Skeletal muscle tissue (tissue), 4 donors: Measurements from ENCODE around the gene DUSP7. TPM values are rescaled to one million over a fixed set of nuclear protein-coding genes. Genes with fewer than 3 reads are reported as not detected.

ENCODE experiments used
- H3K27ac ChIP-seq: one replicate; pipeline ENCODE4 v1.7.0; 2013; ENCODE audit warnings: mild to moderate bottlenecking, low read depth, low read length, inconsistent platforms
- H3K27me3 ChIP-seq, 3 donors: one replicate each; pipeline ENCODE4 v1.7.0; 2013; ENCODE audit warnings: low read length in 3 of 3; ENCODE audit not compliant: control insufficient read depth in 3 of 3, insufficient read depth in 3 of 3
- H3K36me3 ChIP-seq, 3 donors: one replicate each; pipeline ENCODE4 v1.7.0; 2013; ENCODE audit warnings: low read length in 3 of 3; ENCODE audit not compliant: control insufficient read depth in 3 of 3, insufficient read depth in 3 of 3
- H3K4me1 ChIP-seq, 3 donors: one replicate each; pipeline ENCODE4 v1.7.0; 2013; ENCODE audit warnings: low read length in 3 of 3, mild to moderate bottlenecking in 3 of 3; ENCODE audit not compliant: control insufficient read depth in 3 of 3, insufficient read depth in 3 of 3
- H3K4me3 ChIP-seq, 3 donors: one replicate each; pipeline ENCODE4 v1.7.0; 2013; ENCODE audit warnings: low read length in 3 of 3
- H3K9ac ChIP-seq, 3 donors: one replicate each; pipeline ENCODE4 v1.7.0; 2013; ENCODE audit warnings: low read length in 3 of 3, mild to moderate bottlenecking in 3 of 3, moderate library complexity in 2 of 3, low read depth in 1 of 3
- H3K9me3 ChIP-seq, 3 donors: one replicate each; pipeline ENCODE4 v1.7.0; 2013; ENCODE audit warnings: low read length in 3 of 3; ENCODE audit not compliant: control insufficient read depth in 3 of 3
- total RNA-seq: library from RNA; depleted of rRNA; stranded (reverse); fragments of >200 nt; gene quantifications from one replicate; pipeline ENCODE4 v1.2.3, GENCODE V29; 2014
- donor health status: Osteomylitis.

The DUSP7 gene
- total RNA-seq, 1 donor from 2014 or later = 5.2 TPM

GRCh38 chr3:52068055-52068571, 11.7 kb upstream of the DUSP7 start:
- Histone ChIP-seq H3K9me3 (no peaks in the 10 kb centered on the region), H3K9ac (peak overlapping the region in 1 of 3 donors; percentile 25), H3K36me3 (no peaks in the 10 kb centered on the region), H3K27ac (no peak overlapping the region), H3K4me1 (peaks cover 23 to 35% (median 26%) of the 10 kb centered on the region in 3 donors), H3K27me3 (no peaks in the 10 kb centered on the region), H3K4me3 (no peak overlapping the region)

- Histone ChIP-seq H3K9me3 (no peaks in the 10 kb centered on the region), H3K4me3 (no peak overlapping the region), H3K36me3 (no peaks in the 10 kb centered on the region), H3K4me1 (peaks cover 23 to 40% (median 29%) of the 10 kb centered on the region in 3 donors), H3K27ac (no peak overlapping the region), H3K27me3 (no peaks in the 10 kb centered on the region), H3K9ac (no peak overlapping the region)
These were observed 11.2 kb upstream of the DUSP7 start for GRCh38 chr3:52067526-52067925.

DNA sequence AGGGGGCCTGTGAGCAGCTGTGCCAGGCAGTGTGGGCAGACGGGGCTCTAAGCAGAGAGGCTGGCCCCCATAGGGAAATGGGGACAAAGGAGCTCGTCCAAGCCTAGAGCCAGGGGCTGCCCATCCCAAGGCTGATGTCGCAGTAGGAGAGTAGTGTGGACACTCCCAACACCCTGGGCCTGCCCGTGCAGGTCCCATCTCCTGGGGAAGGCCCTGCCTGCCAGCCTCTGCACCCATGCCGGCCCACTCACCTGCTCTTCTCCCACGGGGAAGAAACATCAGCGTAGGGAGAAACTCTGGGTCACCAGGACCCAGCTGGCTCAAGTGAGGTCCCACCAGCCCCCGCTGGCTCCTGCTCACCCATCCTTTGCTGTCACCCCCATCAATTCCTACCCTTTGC, 10.7 kb upstream of the DUSP7 start:
- no peak overlapping the region for H3K27ac ChIP-seq

DNA sequence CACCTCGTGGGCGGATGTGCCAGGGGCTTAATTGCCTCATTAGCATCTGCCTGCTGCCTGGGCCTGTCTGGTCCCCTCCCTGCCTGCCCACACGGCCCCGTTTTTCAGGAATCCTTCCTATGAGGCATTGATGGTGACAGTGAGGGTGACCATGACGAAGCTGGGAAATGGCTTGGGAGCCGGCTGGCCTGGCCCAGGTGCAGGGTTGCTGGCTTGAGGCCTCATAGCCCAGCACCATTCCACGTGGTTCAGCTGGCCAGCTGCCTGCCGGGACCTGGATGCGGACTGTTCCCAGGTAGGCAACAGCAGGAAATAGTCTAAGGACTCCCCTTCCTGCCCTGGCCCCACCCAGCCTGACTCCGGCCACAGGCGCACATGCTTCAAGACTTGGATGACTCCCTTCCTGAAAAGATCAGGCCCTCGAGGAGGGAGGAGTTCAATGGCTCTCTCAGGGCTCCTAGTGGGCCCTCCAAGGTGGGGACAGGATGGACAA, 8.9 kb upstream of the DUSP7 start:
- Histone ChIP-seq H3K4me3 (no peak overlapping the region), H3K27me3 (no peaks in the 10 kb centered on the region), H3K36me3 (no peaks in the 10 kb centered on the region), H3K27ac (no peak overlapping the region), H3K4me1 (peaks cover 10 to 26% (median 14%) of the 10 kb centered on the region in 3 donors), H3K9me3 (no peaks in the 10 kb centered on the region), H3K9ac (no peak overlapping the region)

More for the DNA sequence above, 10.7 kb upstream of the DUSP7 start:
- Histone ChIP-seq H3K9me3 (no peaks in the 10 kb centered on the region), H3K36me3 (no peaks in the 10 kb centered on the region), H3K27me3 (no peaks in the 10 kb centered on the region), H3K4me1 (peaks cover 23 to 42% (median 29%) of the 10 kb centered on the region in 3 donors), H3K9ac (no peak overlapping the region), H3K4me3 (no peak overlapping the region)

DNA sequence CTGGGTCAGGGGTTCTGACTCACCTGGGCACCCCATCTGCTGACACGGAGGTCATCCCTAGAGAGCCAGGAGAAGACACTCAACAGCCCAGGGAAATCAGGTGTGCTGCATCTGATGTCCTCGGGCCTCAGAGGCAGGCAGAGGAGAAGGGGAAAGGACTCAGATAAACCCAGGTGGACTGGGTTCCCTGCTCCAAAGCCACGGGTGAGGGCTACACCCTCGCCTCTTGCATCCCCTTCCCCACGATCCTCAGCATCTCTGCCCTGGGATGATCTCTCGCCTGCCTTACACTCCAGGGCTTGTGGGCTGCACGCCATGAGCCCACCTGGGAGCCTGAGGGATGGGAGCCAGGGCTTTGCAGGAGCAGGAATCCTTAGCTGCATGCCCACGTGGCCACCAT, 8.2 kb upstream of the DUSP7 start:
- no peak overlapping the region for H3K4me3 ChIP-seq
- peaks cover 3 to 18% (median 7%) of the 10 kb centered on the region in 3 donors for H3K4me1 ChIP-seq
- no peaks in the 10 kb centered on the region for H3K27me3 ChIP-seq
- H3K36me3 ChIP-seq = no peaks in the 10 kb centered on the region
- H3K9ac ChIP-seq = no peak overlapping the region
- H3K27ac ChIP-seq = no peak overlapping the region
- no peaks in the 10 kb centered on the region for H3K9me3 ChIP-seq

DNA sequence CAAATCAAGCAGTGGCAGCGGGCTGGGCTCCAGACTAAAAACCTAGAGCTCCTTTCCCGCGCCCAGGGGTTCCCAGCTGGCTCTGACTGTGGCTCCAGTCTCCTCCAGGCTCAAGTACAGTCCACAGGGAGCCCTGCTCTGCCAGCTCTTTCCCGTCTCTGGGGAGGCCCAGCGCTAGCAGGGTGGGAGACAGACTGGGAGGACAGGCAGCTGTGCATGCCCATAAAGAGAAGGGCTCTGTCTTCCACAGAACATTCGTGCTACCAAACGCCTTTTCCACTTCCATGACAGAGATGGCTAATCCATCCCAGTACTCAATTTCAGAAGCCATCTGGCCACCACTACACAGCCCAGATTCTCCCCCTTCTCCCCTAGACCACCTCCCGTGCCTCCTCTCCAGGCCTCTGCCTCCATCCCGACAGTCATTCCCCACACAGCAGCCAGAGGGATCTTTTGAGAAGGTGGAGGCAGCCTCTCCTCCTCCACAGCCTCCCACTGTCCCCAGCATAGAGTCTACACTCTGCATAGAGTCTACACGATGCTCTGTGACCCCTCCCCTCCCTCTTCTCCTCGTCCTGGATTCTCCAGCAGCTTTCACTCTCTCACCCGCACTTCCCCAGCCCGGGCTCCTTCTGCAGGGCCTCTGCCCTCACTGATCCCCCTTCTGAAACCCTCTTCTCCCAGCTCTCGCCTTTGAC, 6.8 kb upstream of the DUSP7 start:
- Histone ChIP-seq H3K4me3 (no peak overlapping the region), H3K27me3 (no peaks in the 10 kb centered on the region), H3K9ac (peak overlapping the region in 1 of 3 donors; percentile 11), H3K36me3 (no peaks in the 10 kb centered on the region), H3K9me3 (no peaks in the 10 kb centered on the region), H3K27ac (no peak overlapping the region), H3K4me1 (peaks cover 0 to 13% (median 6%) of the 10 kb centered on the region in 3 donors)

GRCh38 chr3:52062505-52062904, 6.1 kb upstream of the DUSP7 start:
- Histone ChIP-seq H3K36me3 (no peaks in the 10 kb centered on the region), H3K4me1 (peaks cover 3 to 19% (median 13%) of the 10 kb centered on the region in 3 donors), H3K9ac (no peak overlapping the region), H3K9me3 (no peaks in the 10 kb centered on the region), H3K27ac (no peak overlapping the region), H3K4me3 (no peak overlapping the region), H3K27me3 (no peaks in the 10 kb centered on the region)

DNA sequence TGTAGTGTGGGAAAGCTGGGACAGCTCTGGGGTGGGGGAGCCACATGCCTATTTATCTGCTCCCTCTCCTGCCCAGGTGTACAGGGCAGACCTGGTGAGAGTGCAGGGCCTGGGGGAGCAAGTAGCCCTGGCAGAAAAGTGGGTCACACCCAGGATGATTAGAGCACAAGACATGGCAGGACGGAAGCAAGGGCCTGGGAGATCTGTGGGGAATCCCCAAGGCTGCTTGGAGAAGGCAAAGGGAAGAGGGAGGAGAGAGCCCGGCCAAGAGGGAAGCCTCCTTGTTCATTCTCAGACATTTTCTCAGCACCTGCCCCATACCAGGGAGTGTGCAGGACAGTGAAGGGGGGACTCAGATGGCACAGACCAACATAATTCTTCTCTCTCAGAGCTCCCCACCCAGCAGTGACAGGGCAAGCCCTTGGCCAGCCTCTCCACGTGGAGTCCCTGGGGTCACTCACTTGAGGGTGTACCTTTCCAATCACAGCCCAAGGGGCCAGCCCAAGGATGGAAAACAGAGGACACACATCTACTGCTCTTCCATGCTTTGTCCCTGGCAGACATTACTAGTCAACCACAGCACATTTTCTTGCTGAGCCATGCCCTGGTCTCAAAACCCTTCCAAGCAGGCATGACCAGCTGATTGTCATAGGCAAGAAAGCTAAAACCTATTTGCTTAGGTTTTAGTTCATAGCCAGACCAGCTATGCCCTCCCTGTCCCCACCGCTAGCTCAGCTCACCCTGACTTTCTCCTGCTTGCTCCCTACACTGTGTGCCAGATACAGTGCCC, 4.9 kb upstream of the DUSP7 start:
- Histone ChIP-seq H3K9me3 (no peaks in the 10 kb centered on the region), H3K4me1 (peaks cover 10 to 26% (median 19%) of the 10 kb centered on the region in 3 donors), H3K4me3 (no peak overlapping the region), H3K36me3 (no peaks in the 10 kb centered on the region), H3K27ac (no peak overlapping the region), H3K9ac (no peak overlapping the region), H3K27me3 (no peaks in the 10 kb centered on the region)

- Histone ChIP-seq H3K4me1 (peaks cover 10 to 33% (median 25%) of the 10 kb centered on the region in 3 donors), H3K9ac (no peak overlapping the region), H3K36me3 (no peaks in the 10 kb centered on the region), H3K27ac (no peak overlapping the region), H3K9me3 (no peaks in the 10 kb centered on the region), H3K4me3 (no peak overlapping the region), H3K27me3 (no peaks in the 10 kb centered on the region)
These were observed 3.4 kb upstream of the DUSP7 start for GRCh38 chr3:52059781-52060180.
